NB4 (cell line): ENCODE data around the gene XKR7.
"Not testable (repeated sequence)": the region's sequence is repeated elsewhere in the genome, so short reads cannot be mapped to it uniquely, and the experiment has no call there.

Experiments used
- DNase-seq: peaks from one replicate; pipeline ENCODE4 v3.0.0; 2010; ENCODE audit warnings: low read depth
- H3K4me3 ChIP-seq: one replicate; pipeline ENCODE4 v1.5.1; 2011; ENCODE audit warnings: mild to moderate bottlenecking, low read depth, low read length, moderate library complexity
- CTCF ChIP-seq: IDR thresholded peaks from one replicate; pipeline ENCODE4 v1.5.1; 2012; ENCODE audit warnings: low read depth, low read length
- MYC ChIP-seq: IDR thresholded peaks from 2 replicates; pipeline ENCODE4 v1.6.1; 2011; ENCODE audit warnings: low read depth, low read length
- POLR2A ChIP-seq: IDR thresholded peaks from 2 replicates; pipeline ENCODE4 v1.6.1; 2011; ENCODE audit warnings: mild to moderate bottlenecking; ENCODE audit not compliant: insufficient read length; ENCODE audit errors: extremely low read depth
- TF ChIP-seq, protein P1 (sequence below): IDR thresholded peaks from 2 replicates; pipeline ENCODE4 v1.6.1; 2011; ENCODE audit warnings: low read depth, low read length

Gene XKR7

GRCh38 chr20:32027643-32028042 lies 59.7 kb downstream of the XKR7 start:
- DNase-seq = no peak
- H3K4me3 ChIP-seq = no peak overlapping the region
- TF ChIP-seq MYC = no peak
- TF ChIP-seq, protein P1, sequence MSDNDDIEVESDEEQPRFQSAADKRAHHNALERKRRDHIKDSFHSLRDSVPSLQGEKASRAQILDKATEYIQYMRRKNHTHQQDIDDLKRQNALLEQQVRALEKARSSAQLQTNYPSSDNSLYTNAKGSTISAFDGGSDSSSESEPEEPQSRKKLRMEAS = no peak
- TF ChIP-seq POLR2A = no peak
- TF ChIP-seq CTCF = no peak

DNA sequence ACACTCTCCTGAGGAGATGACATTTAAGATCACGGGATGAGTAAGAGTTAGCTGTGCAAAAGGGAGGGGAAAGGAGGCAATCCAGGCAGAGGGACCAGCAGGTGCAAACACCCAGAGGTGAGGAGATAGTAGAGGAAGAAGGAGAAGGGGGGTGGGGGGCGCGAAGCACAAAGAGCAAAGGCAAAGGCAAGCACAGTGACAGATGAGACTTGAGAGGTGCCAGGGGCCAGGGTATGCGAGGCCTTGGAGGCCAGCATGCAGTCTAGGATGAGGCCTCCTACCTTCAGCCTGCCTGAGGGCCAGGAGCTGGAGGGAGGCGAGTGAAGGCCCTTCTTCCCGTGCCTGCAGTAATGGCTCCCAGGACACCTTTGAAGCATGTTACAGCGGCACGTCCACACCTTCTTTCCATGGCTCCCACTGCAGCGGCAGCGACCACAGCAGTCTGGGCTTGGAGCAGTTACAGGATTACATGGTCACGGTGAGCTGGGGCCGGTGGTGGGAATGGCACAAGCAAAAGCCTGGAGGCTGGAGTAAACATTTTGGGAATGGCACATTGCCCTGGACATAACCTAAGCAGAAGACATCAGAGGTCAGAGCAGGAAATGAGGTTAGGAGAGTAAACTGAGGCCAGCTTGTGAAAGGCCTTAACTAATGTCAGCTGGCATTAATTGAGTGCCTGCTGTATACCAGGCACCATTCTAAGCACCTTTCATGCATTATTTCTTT lies 60.9 kb downstream of the XKR7 start:
- no peak for DNase-seq
- TF ChIP-seq, protein P1 = no peak
- TF ChIP-seq POLR2A (no peak), MYC (no peak), CTCF (no peak)
- H3K4me3 ChIP-seq = no peak overlapping the region

DNA sequence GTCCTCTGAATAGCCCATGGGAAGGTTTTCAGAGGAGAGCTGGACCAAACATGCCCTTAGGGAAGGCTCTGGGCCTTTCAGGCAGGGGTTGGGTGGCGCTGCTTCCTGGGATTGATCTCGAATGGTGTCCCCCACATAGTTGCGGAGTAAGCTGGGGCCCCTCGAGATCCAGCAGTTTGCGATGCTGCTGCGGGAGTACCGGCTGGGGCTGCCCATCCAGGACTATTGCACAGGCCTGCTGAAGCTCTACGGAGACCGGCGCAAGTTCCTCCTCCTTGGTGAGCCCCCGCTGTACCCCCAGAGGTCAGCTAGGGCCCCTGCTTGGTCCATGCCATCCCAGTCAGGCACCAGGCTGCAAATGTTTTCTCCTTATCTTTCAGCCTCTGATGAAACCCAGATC lies 61.6 kb downstream of the XKR7 start:
- no peak for DNase-seq
- no peak overlapping the region for H3K4me3 ChIP-seq
- no peak for TF ChIP-seq MYC
- TF ChIP-seq, protein P1 = no peak
- no peak for TF ChIP-seq CTCF
- TF ChIP-seq POLR2A = no peak

DNA sequence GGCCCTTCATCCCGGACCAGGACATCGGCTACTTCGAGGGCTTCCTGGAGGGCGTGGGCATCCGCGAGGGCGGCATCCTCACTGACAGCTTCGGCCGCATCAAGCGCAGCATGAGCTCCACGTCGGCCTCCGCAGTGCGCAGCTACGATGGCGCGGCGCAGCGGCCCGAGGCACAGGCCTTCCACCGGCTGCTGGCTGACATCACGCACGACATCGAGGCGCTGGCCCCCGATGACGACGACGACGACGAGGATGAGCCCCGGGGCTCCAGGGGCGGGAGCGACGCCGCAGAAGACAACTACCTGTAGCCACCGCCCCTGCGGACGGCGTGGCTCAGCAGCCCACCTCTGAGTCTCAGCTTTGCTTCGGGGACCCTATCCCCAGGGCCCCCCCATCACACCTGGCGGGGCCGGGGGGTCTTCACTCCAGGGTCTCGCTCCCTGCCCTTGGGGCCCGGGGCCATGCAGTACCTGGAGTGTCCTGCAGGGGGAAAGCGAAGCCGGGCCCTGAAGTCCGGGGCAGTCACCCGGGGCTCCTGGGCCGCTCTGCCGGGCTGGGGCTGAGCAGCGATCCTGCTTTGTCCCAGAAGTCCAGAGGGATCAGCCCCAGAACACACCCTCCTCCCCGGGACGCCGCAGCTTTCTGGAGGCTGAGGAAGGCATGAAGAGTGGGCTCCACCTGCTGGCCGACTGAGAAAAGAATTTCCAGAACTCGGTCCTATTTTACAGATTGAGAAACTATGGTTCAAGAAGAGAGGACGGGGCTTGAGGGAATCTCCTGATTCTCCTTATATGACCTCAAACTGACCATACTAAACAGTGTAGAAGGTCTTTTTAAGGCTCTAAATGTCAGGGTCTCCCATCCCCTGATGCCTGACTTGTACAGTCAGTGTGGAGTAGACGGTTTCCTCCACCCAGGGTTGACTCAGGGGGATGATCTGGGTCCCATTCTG lies 63.3 kb downstream of the XKR7 start:
- no peak for TF ChIP-seq MYC
- TF ChIP-seq CTCF = peak; percentile 71
- peak; percentile 72 for DNase-seq
- H3K4me3 ChIP-seq = no peak overlapping the region

- DNase-seq = no peak
- TF ChIP-seq, protein P1 = no peak
- TF ChIP-seq MYC (no peak), CTCF (no peak), POLR2A (no peak)
- no peak overlapping the region for H3K4me3 ChIP-seq
Measured at GRCh38 chr20:32033316-32033715, 65.4 kb downstream of the XKR7 start.

GRCh38 chr20:32033721-32034120 lies 65.8 kb downstream of the XKR7 start:
- H3K4me3 ChIP-seq, DNase-seq: not testable (repeated sequence)
